ENCODE measurements around the gene FAM229A. TPM values are rescaled to one million over a fixed set of nuclear protein-coding genes. Genes with fewer than 3 reads are reported as not detected.

Gene FAM229A
- total RNA-seq, 1 experiment from 2014 or later = 9.4 TPM

GRCh38 chr1:32349211-32349708 is 13.0 kb downstream of the FAM229A start:
- Mint-ChIP-seq H3K27me3 (ENCODE audit: low read depth) (peaks cover 58% of the 10 kb centered on the region), H3K36me3 (peaks cover 11% of the 10 kb centered on the region), H3K4me1 (peaks cover 18% of the 10 kb centered on the region), H3K4me3 (no peak overlapping the region), H3K27ac (no peak overlapping the region), H3K9me3 (peaks cover 11% of the 10 kb centered on the region)
- ChIA-PET POLR2A (no interaction called here), CTCF (no interaction called here)
- ATAC-seq = no peak
- no peak for DNase-seq (ENCODE audit: low spot score)
- TF ChIP-seq RORB (CRISPR knock-in tag; IDR thresholded peaks at IDR 0.05) (no peak), MLX (CRISPR knock-in tag; IDR thresholded peaks at IDR 0.05) (no peak), ATF3 (CRISPR knock-in tag; conservative IDR thresholded peaks at IDR 0.05) (no peak), CTCF (IDR thresholded peaks at IDR 0.05) (no peak), ATF6 (CRISPR knock-in tag; IDR thresholded peaks at IDR 0.05) (no peak), CREB1 (CRISPR knock-in tag; IDR thresholded peaks at IDR 0.05) (no peak), ZNF281 (CRISPR knock-in tag; IDR thresholded peaks at IDR 0.05) (no peak), ATF1 (CRISPR knock-in tag; IDR thresholded peaks at IDR 0.05) (no peak), SMAD3 (CRISPR knock-in tag; IDR thresholded peaks at IDR 0.05; ENCODE audit: borderline replicate concordance) (no peak), ZNF263 (CRISPR knock-in tag; IDR thresholded peaks at IDR 0.05; ENCODE audit: low read depth) (no peak), JAZF1 (CRISPR knock-in tag; IDR thresholded peaks at IDR 0.05) (no peak), PRRX2 (CRISPR knock-in tag; IDR thresholded peaks at IDR 0.05) (no peak), NFATC4 (CRISPR knock-in tag; IDR thresholded peaks at IDR 0.05) (no peak), ZBTB21 (CRISPR knock-in tag; IDR thresholded peaks at IDR 0.05; ENCODE audit: borderline replicate concordance) (no peak), EMX1 (CRISPR knock-in tag; IDR thresholded peaks at IDR 0.05) (no peak), ESRRA (CRISPR knock-in tag; IDR thresholded peaks at IDR 0.05; ENCODE audit: borderline replicate concordance) (no peak), GABPB1 (CRISPR knock-in tag; IDR thresholded peaks at IDR 0.05) (no peak)
- TF ChIP-seq, protein P1, sequence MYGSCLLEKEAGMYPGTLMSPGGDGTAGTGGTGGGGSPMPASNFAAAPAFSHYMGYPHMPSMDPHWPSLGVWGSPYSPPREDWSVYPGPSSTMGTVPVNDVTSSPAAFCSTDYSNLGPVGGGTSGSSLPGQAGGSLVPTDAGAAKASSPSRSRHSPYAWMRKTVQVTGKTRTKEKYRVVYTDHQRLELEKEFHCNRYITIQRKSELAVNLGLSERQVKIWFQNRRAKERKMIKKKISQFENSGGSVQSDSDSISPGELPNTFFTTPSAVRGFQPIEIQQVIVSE (CRISPR knock-in tag; IDR thresholded peaks at IDR 0.05; ENCODE audit: borderline replicate concordance) = no peak
- TF ChIP-seq, protein P2, sequence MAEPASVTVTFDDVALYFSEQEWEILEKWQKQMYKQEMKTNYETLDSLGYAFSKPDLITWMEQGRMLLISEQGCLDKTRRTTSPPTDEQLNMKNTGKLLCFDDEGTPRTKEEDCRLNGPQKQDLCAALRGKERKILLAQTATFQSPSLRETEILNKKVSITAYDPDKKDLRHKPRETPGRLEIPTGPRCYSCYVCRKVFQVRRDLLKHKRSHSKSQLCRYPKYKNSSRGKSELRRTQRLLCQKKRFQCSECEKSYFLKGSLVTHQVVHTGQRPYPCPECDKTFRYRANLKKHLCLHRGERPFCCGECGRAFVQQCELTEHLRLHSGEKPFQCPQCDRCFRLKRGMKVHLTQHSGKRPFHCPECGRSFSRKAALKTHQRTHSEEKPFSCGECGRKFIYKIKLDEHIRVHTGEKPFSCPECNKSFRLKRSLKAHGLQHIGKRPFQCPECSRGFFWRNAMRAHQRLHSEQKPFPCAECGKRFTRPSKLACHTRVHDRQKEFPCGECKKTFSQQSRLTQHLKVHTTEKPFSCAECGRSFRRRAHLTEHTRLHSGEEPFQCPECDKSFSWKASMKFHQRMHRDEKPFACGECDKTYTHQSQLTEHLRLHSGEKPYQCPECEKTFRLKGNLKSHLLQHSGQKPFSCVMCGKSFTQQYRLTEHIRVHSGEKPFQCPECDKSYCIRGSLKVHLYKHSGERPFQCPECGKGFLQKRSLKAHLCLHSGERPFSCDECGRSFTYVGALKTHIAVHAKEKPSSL (CRISPR knock-in tag; conservative IDR thresholded peaks at IDR 0.05) = no peak
- TF ChIP-seq, protein P3, sequence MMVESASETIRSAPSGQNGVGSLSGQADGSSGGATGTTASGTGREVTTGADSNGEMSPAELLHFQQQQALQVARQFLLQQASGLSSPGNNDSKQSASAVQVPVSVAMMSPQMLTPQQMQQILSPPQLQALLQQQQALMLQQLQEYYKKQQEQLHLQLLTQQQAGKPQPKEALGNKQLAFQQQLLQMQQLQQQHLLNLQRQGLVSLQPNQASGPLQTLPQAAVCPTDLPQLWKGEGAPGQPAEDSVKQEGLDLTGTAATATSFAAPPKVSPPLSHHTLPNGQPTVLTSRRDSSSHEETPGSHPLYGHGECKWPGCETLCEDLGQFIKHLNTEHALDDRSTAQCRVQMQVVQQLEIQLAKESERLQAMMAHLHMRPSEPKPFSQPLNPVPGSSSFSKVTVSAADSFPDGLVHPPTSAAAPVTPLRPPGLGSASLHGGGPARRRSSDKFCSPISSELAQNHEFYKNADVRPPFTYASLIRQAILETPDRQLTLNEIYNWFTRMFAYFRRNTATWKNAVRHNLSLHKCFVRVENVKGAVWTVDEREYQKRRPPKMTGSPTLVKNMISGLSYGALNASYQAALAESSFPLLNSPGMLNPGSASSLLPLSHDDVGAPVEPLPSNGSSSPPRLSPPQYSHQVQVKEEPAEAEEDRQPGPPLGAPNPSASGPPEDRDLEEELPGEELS (CRISPR knock-in tag; IDR thresholded peaks at IDR 0.05) = no peak
